Astrocyte (in vitro differentiated cells and primary cell): ENCODE results near the gene GBGT1. TPM values are rescaled to one million over a fixed set of nuclear protein-coding genes. Genes with fewer than 3 reads are reported as not detected.

Experiments
- DNase-seq: peaks from one replicate; pipeline ENCODE4 v3.0.0-alpha.2; 2010; ENCODE audit warnings: low read depth
- FAIRE-seq: peaks from 2 replicates; lab custom pipeline; 2011; peaks lifted over from hg19 to GRCh38; lab: Jason Lieb, UNC
- H2AFZ ChIP-seq: 2 replicates; pipeline ENCODE4 v1.6.0; 2012; ENCODE audit warnings: low read depth, low read length, inconsistent platforms
- H3K27ac ChIP-seq: 2 replicates; pipeline ENCODE4 v1.5.1; 2011; ENCODE audit warnings: low read depth, low read length, inconsistent platforms
- H3K27me3 ChIP-seq: 2 replicates; pipeline ENCODE4 v1.6.0; 2011; ENCODE audit warnings: low read length, inconsistent platforms; ENCODE audit not compliant: insufficient read depth
- H3K36me3 ChIP-seq: 2 replicates; pipeline ENCODE4 v1.5.1; 2011; ENCODE audit warnings: low read length, inconsistent platforms; ENCODE audit not compliant: insufficient read depth
- H3K4me1 ChIP-seq: 2 replicates; pipeline ENCODE4 v1.5.1; 2011; ENCODE audit warnings: low read length, inconsistent platforms; ENCODE audit not compliant: insufficient read depth
- H3K4me2 ChIP-seq: 2 replicates; pipeline ENCODE4 v1.6.0; 2012; ENCODE audit warnings: low read length, inconsistent platforms
- H3K4me3 ChIP-seq: 2 replicates; pipeline ENCODE4 v1.5.1; 2011; ENCODE audit warnings: low read depth, mild to moderate bottlenecking, low read length, inconsistent platforms; ENCODE audit not compliant: insufficient read depth
- H3K79me2 ChIP-seq: 2 replicates; pipeline ENCODE4 v1.6.0; 2012; ENCODE audit warnings: mild to moderate bottlenecking, low read length, inconsistent platforms; ENCODE audit not compliant: insufficient read depth
- H3K9ac ChIP-seq: 2 replicates; pipeline ENCODE4 v1.6.0; 2012; ENCODE audit warnings: mild to moderate bottlenecking, low read length, inconsistent platforms
- H3K9me3 ChIP-seq: 2 replicates; pipeline ENCODE4 v1.5.1; 2012; ENCODE audit warnings: low read depth, mild to moderate bottlenecking, low read length, inconsistent platforms; ENCODE audit not compliant: insufficient read depth
- H4K20me1 ChIP-seq: 2 replicates; pipeline ENCODE4 v1.6.0; 2012; ENCODE audit warnings: low read length, inconsistent platforms; ENCODE audit not compliant: insufficient read depth
- H3K27ac Mint-ChIP-seq: one replicate; pipeline ENCODE4 v1.8.0; 2021; ENCODE audit warnings: mild to moderate bottlenecking, mixed read lengths; ENCODE audit not compliant: unreplicated experiment
- H3K27me3 Mint-ChIP-seq: one replicate; pipeline ENCODE4 v1.8.0; 2021; ENCODE audit warnings: low read depth, mixed read lengths; ENCODE audit not compliant: unreplicated experiment
- H3K36me3 Mint-ChIP-seq: one replicate; pipeline ENCODE4 v1.8.0; 2021; ENCODE audit warnings: low read depth, mixed read lengths; ENCODE audit not compliant: unreplicated experiment
- H3K4me1 Mint-ChIP-seq: one replicate; pipeline ENCODE4 v1.8.0; 2021; ENCODE audit warnings: low read depth, mixed read lengths; ENCODE audit not compliant: unreplicated experiment
- H3K4me3 Mint-ChIP-seq: one replicate; pipeline ENCODE4 v1.8.0; 2021; ENCODE audit warnings: mild to moderate bottlenecking, moderate library complexity, mixed read lengths; ENCODE audit not compliant: unreplicated experiment
- H3K9me3 Mint-ChIP-seq: one replicate; pipeline ENCODE4 v1.8.0; 2021; ENCODE audit warnings: mild to moderate bottlenecking, mixed read lengths; ENCODE audit not compliant: unreplicated experiment
- CTCF ChIP-seq: IDR thresholded peaks from 2 replicates; pipeline ENCODE4 v1.5.1; 2011; ENCODE audit warnings: low read depth, mild to moderate bottlenecking, inconsistent platforms, low read length, moderate library complexity; ENCODE audit not compliant: insufficient read depth
- EZH2 ChIP-seq: IDR thresholded peaks from 2 replicates; pipeline ENCODE4 v1.6.1; 2012; ENCODE audit warnings: mild to moderate bottlenecking, low read length, inconsistent platforms; ENCODE audit not compliant: insufficient read depth
- total RNA-seq: library from RNA; stranded (reverse); gene quantifications from 2 replicates; pipeline ENCODE4 v1.2.1, GENCODE V29; 2021

GBGT1 gene
- total RNA-seq, 1 donor from 2014 or later: 8.5 TPM

GRCh38 chr9:133160742-133161546 is 2.8 kb downstream of the GBGT1 start:
- H3K4me1 Mint-ChIP-seq: peaks cover 10% of the 10 kb centered on the region

GRCh38 chr9:133158695-133159094 is 5.0 kb downstream of the GBGT1 start:
- no peak for DNase-seq
- no peak overlapping the region for H3K4me3 ChIP-seq
- Mint-ChIP-seq H3K27ac (no peak overlapping the region), H3K4me1 (peaks cover 3% of the 10 kb centered on the region), H3K9me3 (no peaks in the 10 kb centered on the region), H3K27me3 (peaks cover 5% of the 10 kb centered on the region), H3K4me3 (no peak overlapping the region), H3K36me3 (peaks cover 9% of the 10 kb centered on the region)
- H3K4me2 ChIP-seq: no peak overlapping the region
- no peak overlapping the region for H2AFZ ChIP-seq
- peaks cover 9% of the 10 kb centered on the region for H3K27me3 ChIP-seq
- no peak for FAIRE-seq
- peaks cover 2% of the 10 kb centered on the region for H3K4me1 ChIP-seq
- no peaks in the 10 kb centered on the region for H4K20me1 ChIP-seq
- no peak for TF ChIP-seq CTCF
- no peak for TF ChIP-seq EZH2
- no peaks in the 10 kb centered on the region for H3K9me3 ChIP-seq
- H3K79me2 ChIP-seq: no peaks in the 10 kb centered on the region
- no peaks in the 10 kb centered on the region for H3K36me3 ChIP-seq
- no peak overlapping the region for H3K9ac ChIP-seq
- H3K27ac ChIP-seq: no peak overlapping the region

More at GRCh38 chr9:133160742-133161546, 2.8 kb downstream of the GBGT1 start:
- H3K9me3 ChIP-seq: no peaks in the 10 kb centered on the region
- peak; percentile 26 for DNase-seq
- Mint-ChIP-seq H3K27me3 (peaks cover 5% of the 10 kb centered on the region), H3K27ac (no peak overlapping the region), H3K4me3 (peak overlapping the region; percentile 22), H3K9me3 (no peaks in the 10 kb centered on the region), H3K36me3 (peaks cover 7% of the 10 kb centered on the region)
- no peak overlapping the region for H3K9ac ChIP-seq
- H3K4me3 ChIP-seq: no peak overlapping the region
- peaks cover 11% of the 10 kb centered on the region for H3K27me3 ChIP-seq
- TF ChIP-seq EZH2 (no peak), CTCF (peak; percentile 84)
- H3K36me3 ChIP-seq: no peaks in the 10 kb centered on the region
- H3K4me1 ChIP-seq: peaks cover 2% of the 10 kb centered on the region
- no peaks in the 10 kb centered on the region for H4K20me1 ChIP-seq
- no peaks in the 10 kb centered on the region for H3K79me2 ChIP-seq
- no peak overlapping the region for H3K27ac ChIP-seq
- no peak overlapping the region for H2AFZ ChIP-seq
- peak; percentile 5 for FAIRE-seq
- H3K4me2 ChIP-seq: no peak overlapping the region

- TF ChIP-seq CTCF: no peak
- TF ChIP-seq EZH2: no peak
- H3K4me3 Mint-ChIP-seq: no peak overlapping the region
- no peak overlapping the region for H3K27ac Mint-ChIP-seq
Measured at GRCh38 chr9:133155156-133155555, 8.6 kb downstream of the GBGT1 start.

More at GRCh38 chr9:133155156-133155555, 8.6 kb downstream of the GBGT1 start:
- Histone ChIP-seq H2AFZ (no peak overlapping the region), H3K36me3 (no peaks in the 10 kb centered on the region), H3K9me3 (no peaks in the 10 kb centered on the region), H3K4me1 (no peaks in the 10 kb centered on the region), H3K9ac (no peak overlapping the region), H3K4me2 (no peak overlapping the region), H3K27ac (no peak overlapping the region), H3K79me2 (no peaks in the 10 kb centered on the region), H3K4me3 (no peak overlapping the region), H4K20me1 (no peaks in the 10 kb centered on the region), H3K27me3 (no peaks in the 10 kb centered on the region)
- Mint-ChIP-seq H3K9me3 (no peaks in the 10 kb centered on the region), H3K36me3 (peaks cover 5% of the 10 kb centered on the region), H3K4me1 (no peaks in the 10 kb centered on the region), H3K27me3 (peaks cover 2% of the 10 kb centered on the region)
- FAIRE-seq (no peak), DNase-seq (no peak)
